Thoracic aorta (tissue), 2 donors: Measurements from ENCODE around the gene ADAMTS17. TPM values are rescaled to one million over a fixed set of nuclear protein-coding genes. Genes with fewer than 3 reads are reported as not detected.
A peak's percentile ranks its signal among the peaks of the same experiment; 100 is the strongest.

Experiments used
- ATAC-seq: fragments of 150-250 bp; one replicate; pipeline ENCODE4 v1.8.0; 2017; ENCODE audit warnings: low read depth; ENCODE audit not compliant: insufficient number of reproducible peaks, low FRiP score
- DNase-seq: peaks from one replicate; pipeline ENCODE4 v3.0.0-alpha.2; 2020; ENCODE audit warnings: low spot score
- H3K27ac ChIP-seq, 2 donors: fragments of 200-600 bp; sonication (generic); 1 replicate in 1 of 2; 2 replicates in 1 of 2; pipeline ENCODE4 v1.5.1; 2016; ENCODE audit warnings: mild to moderate bottlenecking in 2 of 2, moderate library complexity in 2 of 2
- H3K27me3 ChIP-seq: fragments of 200-600 bp; sonication (generic); replicated peaks from 2 replicates; pipeline ENCODE4 v1.6.0; 2016; ENCODE audit warnings: mild to moderate bottlenecking; ENCODE audit not compliant: insufficient read depth
- H3K36me3 ChIP-seq: fragments of 200-600 bp; sonication (generic); one replicate; pipeline ENCODE4 v1.5.1; 2016
- H3K4me1 ChIP-seq, 2 donors: fragments of 200-600 bp; sonication (generic); 1 replicate in 1 of 2; 2 replicates in 1 of 2; pipeline versions ENCODE4 v1.5.1 to v1.6.0; 2016; ENCODE audit warnings: low read depth in 2 of 2, mild to moderate bottlenecking in 1 of 2; ENCODE audit not compliant: control insufficient read depth in 1 of 2
- H3K4me3 ChIP-seq: fragments of 200-600 bp; sonication (generic); 2 replicates; pipeline ENCODE4 v1.5.1; 2016; ENCODE audit warnings: mild to moderate bottlenecking
- H3K9me3 ChIP-seq: fragments of 200-600 bp; sonication (generic); 2 replicates; pipeline ENCODE4 v1.5.1; 2016
- total RNA-seq, 2 donors: library from RNA; depleted of rRNA; stranded (reverse); fragments of >200 nt; gene quantifications; one replicate each; pipeline versions ENCODE4 v1.1.0 to v1.2.3, GENCODE V29; 2016
- TF ChIP-seq, protein P1 (sequence below): fragments of 200-600 bp; sonication (generic); IDR thresholded peaks from one replicate; pipeline ENCODE4 v1.5.1; 2019; ENCODE audit warnings: antibody characterized with exemption

The ADAMTS17 gene
- total RNA-seq, 2 donors from 2014 or later, result 2.8 to 8.1 TPM

DNA sequence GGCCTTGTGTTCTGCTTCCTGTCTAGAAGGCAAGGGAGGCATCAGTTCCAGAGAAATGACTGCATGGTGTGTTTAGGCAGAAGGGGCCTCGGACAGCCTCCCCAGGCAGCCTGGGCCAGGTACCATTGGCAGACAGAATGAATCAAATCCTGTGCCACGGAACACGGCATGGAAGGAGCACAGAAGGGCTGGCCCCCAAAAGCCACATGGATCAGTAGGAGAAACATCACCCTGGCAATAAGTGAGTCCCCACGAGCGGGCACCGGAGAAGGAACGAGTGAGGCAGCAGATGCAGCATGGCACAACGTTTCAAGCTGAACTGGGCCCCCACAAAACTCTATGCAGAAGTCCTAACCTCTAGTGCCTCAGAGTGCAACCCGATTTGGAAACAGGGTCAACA, 223.2 kb downstream of the ADAMTS17 start:
- Histone ChIP-seq H3K36me3 (no peaks in the 10 kb centered on the region), H3K27ac (no peak overlapping the region), H3K4me1 (peaks cover 14 to 30% of the 10 kb centered on the region in 2 donors), H3K4me3 (no peak overlapping the region), H3K9me3 (peaks cover 9% of the 10 kb centered on the region), H3K27me3 (no peaks in the 10 kb centered on the region)
- ATAC-seq, result no peak
- TF ChIP-seq, protein P1, sequence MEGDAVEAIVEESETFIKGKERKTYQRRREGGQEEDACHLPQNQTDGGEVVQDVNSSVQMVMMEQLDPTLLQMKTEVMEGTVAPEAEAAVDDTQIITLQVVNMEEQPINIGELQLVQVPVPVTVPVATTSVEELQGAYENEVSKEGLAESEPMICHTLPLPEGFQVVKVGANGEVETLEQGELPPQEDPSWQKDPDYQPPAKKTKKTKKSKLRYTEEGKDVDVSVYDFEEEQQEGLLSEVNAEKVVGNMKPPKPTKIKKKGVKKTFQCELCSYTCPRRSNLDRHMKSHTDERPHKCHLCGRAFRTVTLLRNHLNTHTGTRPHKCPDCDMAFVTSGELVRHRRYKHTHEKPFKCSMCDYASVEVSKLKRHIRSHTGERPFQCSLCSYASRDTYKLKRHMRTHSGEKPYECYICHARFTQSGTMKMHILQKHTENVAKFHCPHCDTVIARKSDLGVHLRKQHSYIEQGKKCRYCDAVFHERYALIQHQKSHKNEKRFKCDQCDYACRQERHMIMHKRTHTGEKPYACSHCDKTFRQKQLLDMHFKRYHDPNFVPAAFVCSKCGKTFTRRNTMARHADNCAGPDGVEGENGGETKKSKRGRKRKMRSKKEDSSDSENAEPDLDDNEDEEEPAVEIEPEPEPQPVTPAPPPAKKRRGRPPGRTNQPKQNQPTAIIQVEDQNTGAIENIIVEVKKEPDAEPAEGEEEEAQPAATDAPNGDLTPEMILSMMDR, result no peak
- no peak for DNase-seq

DNA sequence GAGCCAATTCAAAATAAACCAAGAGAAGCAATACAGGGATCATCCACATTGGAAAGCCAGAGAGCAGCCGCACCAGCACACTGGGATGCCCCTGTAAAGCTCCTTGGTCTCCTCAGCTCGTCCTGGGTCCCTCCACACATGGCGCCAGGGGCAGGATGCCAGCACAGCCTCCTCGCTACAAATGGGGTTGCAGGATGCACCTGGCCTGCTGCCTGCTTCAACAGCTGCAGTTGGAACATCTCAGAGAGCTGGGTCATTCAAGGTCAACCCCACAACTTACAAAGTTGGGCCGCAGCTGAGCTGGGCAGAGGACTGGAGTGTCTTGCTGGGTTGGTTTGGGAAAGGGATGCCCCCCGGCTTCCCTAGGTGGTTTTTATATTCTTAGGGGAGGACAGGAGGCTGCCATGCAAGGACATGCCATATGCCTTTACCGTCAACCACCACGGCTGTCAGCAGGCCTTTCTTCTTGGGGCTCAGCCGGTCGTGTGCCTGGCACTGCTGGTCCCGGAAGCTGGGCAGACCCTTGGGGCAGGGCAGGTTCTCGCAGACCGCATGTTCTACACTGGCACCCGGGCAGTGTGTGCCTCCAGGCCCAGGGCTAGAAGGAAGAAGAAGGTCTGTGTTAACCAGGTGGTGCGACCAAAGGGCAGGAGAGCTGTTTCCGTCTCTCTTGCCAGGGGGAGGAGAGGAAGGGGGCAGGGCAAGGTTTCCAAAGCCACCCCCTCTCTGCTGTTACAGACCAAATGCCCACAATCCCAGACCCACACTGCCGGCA, 225.2 kb downstream of the ADAMTS17 start:
- DNase-seq, result no peak

DNA sequence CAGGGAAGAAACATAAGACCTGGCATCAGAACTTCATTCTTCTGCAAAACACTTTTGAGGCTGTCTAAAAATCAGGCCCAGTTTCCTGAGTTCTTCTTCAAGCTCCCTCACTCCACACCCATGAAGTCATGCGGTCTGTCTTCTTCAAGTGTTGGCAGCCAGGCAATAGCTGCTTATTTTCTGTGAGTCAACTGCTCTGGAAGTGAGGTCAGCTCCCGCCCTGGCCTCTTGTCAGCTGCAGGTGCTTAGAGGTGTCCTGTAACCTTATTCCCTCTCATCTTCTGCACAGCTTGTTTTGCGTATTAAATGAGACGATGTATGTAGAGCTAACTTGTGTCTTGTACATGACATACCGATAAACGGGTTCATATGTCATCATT, 226.1 kb downstream of the ADAMTS17 start:
- Histone ChIP-seq H3K27me3 (no peaks in the 10 kb centered on the region), H3K27ac (peak overlapping the region; percentile 98 to 99), H3K9me3 (no peaks in the 10 kb centered on the region), H3K4me3 (no peak overlapping the region), H3K36me3 (no peaks in the 10 kb centered on the region), H3K4me1 (peaks cover 41 to 59% of the 10 kb centered on the region in 2 donors)
- no peak for ATAC-seq
- TF ChIP-seq, protein P1, result no peak
- no peak for DNase-seq

More for the DNA sequence above, 225.2 kb downstream of the ADAMTS17 start:
- no peak for ATAC-seq
- TF ChIP-seq, protein P1, result no peak
- no peak overlapping the region for H3K4me3 ChIP-seq
- H3K27me3 ChIP-seq, result no peaks in the 10 kb centered on the region
- peaks cover 5% of the 10 kb centered on the region for H3K9me3 ChIP-seq
- no peaks in the 10 kb centered on the region for H3K36me3 ChIP-seq
- H3K4me1 ChIP-seq, result peaks cover 33 to 50% of the 10 kb centered on the region in 2 donors
- H3K27ac ChIP-seq, result no peak overlapping the region

DNA sequence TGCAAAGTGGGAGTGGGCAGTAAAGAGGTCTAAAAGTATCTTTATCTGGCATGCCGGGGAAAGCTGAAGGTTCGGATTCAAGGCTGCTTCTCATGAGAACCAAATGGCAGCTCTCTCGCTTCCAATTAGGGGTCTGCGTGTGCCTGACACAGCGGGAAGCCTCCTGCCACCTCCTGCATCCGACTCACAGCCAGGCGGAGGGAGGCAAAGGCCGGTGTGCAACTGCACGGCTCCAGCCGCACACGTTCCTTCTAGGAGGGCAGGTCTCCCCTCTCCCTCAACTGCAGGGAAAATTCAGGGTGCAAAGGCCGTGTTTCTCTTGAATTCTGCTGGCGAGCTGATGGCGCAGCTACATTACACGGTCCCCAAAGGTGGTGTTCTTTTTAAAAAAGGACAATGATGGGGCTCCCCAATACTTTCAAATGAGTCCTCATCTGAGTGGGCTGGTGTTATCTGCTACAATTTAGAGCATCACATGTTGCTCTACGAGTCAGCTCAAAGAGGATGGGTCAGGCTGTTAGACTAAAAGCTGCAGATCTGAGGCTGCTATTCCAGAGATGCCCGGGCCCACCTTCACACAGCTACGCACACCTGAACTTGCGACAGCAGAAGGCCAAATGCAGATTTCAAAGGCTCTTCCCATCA, 226.6 kb downstream of the ADAMTS17 start:
- Histone ChIP-seq H3K4me1 (peaks cover 42 to 62% of the 10 kb centered on the region in 2 donors), H3K27me3 (no peaks in the 10 kb centered on the region), H3K36me3 (no peaks in the 10 kb centered on the region), H3K9me3 (no peaks in the 10 kb centered on the region), H3K27ac (peak overlapping the region; percentile 98 to 99), H3K4me3 (peak overlapping the region; percentile 73)
- TF ChIP-seq, protein P1, result no peak
- ATAC-seq (no peak), DNase-seq (no peak)

DNA sequence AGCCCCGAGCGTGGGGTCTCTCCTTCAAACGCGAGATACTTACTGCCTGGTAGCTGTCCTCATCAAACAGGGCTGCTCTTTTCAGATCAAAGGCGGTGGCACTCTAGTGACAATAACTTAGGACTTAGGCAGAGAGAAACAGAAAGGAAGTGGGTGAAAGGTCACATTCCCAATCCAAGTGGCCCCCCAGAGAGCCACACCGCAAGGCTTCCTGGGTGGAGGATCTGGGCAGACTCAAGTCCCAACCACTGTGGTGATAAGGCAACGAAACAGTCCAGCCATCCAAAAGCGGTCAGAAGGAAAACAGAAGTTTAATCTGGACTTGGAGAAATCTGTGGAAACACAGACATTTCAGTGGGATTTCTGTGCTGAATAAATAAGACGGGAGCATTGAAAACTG, 227.2 kb downstream of the ADAMTS17 start:
- Histone ChIP-seq H3K27me3 (no peaks in the 10 kb centered on the region), H3K9me3 (no peaks in the 10 kb centered on the region), H3K4me3 (peak overlapping the region; percentile 73), H3K36me3 (no peaks in the 10 kb centered on the region), H3K27ac (peak overlapping the region; percentile 98 to 99), H3K4me1 (peaks cover 42 to 62% of the 10 kb centered on the region in 2 donors)
- DNase-seq (no peak), ATAC-seq (no peak)
- TF ChIP-seq, protein P1, result no peak
